Lower leg skin (tissue), 4 donors: Measurements from ENCODE around the gene PTPRQ. TPM values are rescaled to one million over a fixed set of nuclear protein-coding genes. Genes with fewer than 3 reads are reported as not detected.

Experiments
- DNase-seq, 2 donors: peaks; one replicate each; pipeline ENCODE4 v3.0.0-alpha.2; 2019; ENCODE audit warnings: low spot score in 2 of 2
- H3K4me3 ChIP-seq: fragments of 200-600 bp; sonication (generic); 2 replicates; pipeline ENCODE4 v1.5.1; 2017; ENCODE audit warnings: mild to moderate bottlenecking, low read depth; ENCODE audit not compliant: poor library complexity, severe bottlenecking
- POLR2A ChIP-seq, 2 donors: fragments of 450-650 bp; IDR thresholded peaks; one replicate each; pipeline ENCODE4 v1.6.1; 2016 to 2017; ENCODE audit warnings: antibody characterized with exemption in 2 of 2, mild to moderate bottlenecking in 1 of 2, moderate library complexity in 1 of 2
- WGBS, 2 donors: methylation state at CpG; one replicate each; pipeline ENCODE4 v1.1.5; 2018; 5-methylcytosine and 5-hydroxymethylcytosine counted together
- intact Hi-C: fragments of 100-400 bp; cut with DNase I; formaldehyde crosslinking; loops from one replicate; pipeline ENCODE4 v1.15.0; 2023; ENCODE audit warnings: low total_unique reads
- total RNA-seq, 4 donors: library from RNA; depleted of rRNA; stranded (reverse); fragments of >200 nt; gene quantifications; one replicate each; pipeline ENCODE4 v1.1.0, GENCODE V29; 2016
- TF ChIP-seq, protein P1 (sequence below), 3 donors: fragments of 450-650 bp; IDR thresholded peaks; one replicate each; pipeline ENCODE4 v1.5.1; 2016; ENCODE audit warnings: antibody characterized with exemption in 3 of 3, mild to moderate bottlenecking in 3 of 3, moderate library complexity in 2 of 3

PTPRQ gene
- total RNA-seq, 4 donors from 2014 or later, result 0.03 to 0.47 (median 0.08) TPM; not detected in 1

DNA sequence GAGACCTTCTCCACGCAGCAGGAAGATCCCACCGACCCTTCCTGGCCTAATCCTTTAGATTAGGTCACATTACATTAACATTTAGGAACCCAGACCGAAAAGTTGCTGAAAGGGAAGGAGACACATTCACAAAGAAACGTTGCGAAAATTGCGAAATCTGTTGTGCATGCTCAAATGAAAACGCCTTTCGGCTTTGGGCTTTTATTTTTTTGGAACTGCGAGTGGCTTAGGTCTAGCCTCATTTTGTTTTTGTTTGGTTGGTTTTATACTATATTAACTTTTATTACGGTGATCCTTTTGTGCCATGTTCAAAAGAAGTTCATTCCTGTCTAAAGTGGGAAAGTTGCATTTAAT is 264.9 kb downstream of the PTPRQ start:
- H3K4me3 ChIP-seq, result no peak overlapping the region
- WGBS, 2 donors, result 68 to 69% methylated on average over 10 of the region's 10 CpGs
- no peak for TF ChIP-seq POLR2A (IDR thresholded peaks at IDR 0.05)
- TF ChIP-seq, protein P1, sequence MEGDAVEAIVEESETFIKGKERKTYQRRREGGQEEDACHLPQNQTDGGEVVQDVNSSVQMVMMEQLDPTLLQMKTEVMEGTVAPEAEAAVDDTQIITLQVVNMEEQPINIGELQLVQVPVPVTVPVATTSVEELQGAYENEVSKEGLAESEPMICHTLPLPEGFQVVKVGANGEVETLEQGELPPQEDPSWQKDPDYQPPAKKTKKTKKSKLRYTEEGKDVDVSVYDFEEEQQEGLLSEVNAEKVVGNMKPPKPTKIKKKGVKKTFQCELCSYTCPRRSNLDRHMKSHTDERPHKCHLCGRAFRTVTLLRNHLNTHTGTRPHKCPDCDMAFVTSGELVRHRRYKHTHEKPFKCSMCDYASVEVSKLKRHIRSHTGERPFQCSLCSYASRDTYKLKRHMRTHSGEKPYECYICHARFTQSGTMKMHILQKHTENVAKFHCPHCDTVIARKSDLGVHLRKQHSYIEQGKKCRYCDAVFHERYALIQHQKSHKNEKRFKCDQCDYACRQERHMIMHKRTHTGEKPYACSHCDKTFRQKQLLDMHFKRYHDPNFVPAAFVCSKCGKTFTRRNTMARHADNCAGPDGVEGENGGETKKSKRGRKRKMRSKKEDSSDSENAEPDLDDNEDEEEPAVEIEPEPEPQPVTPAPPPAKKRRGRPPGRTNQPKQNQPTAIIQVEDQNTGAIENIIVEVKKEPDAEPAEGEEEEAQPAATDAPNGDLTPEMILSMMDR (IDR thresholded peaks at IDR 0.05), result no peak
- DNase-seq, result no peak
- intact Hi-C loops, result no loop called here

DNA sequence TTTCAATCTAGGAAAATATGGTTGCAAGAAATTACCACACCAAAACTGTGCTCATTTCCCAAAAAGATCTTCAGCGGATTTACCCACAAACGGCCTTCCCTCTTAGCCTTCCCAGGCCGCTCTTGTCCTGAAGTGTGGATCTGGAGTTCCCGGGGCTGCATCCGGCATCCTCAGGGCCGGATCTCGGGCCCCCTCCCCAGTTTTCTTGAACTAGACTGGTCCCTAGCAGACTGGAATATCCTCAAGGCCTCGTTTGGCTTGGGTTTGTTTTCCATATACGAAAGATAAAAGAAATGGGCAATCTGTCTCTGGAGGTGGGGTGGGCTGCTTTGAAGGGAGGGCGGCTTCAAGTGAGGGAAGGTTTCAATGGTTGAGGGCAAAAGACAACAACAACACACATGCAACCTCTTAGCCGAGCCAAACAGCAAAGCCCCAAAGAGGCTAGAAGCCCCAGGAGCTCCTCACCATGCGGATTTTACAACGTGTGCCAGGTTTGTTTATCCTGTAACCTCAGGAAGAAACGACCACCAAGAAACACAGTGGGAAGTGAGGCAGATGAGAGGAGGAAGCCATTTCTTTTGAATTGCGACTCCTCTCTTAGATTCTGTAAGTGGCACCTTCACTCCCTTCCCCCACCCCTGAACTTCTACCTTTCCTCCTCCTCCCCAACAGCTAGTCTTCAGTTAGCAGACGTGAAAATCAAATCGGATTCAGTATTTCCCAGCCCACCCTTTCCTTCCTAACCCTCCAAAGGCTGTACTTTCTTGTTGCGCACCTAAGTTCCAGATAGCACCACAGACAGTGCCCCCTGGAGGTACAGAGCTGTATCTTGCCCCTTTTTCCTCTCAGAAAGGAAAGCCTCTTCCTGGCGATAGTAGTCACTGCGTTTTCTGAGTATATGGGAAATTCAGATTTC is 266.0 kb downstream of the PTPRQ start:
- no peak for TF ChIP-seq POLR2A (IDR thresholded peaks at IDR 0.05)
- TF ChIP-seq, protein P1 (IDR thresholded peaks at IDR 0.05), result no peak
- DNase-seq, result no peak
- no peak overlapping the region for H3K4me3 ChIP-seq
- 82 to 85% methylated on average over 20 of the region's 20 CpGs for WGBS, 2 donors
- intact Hi-C loops, result no loop called here

DNA sequence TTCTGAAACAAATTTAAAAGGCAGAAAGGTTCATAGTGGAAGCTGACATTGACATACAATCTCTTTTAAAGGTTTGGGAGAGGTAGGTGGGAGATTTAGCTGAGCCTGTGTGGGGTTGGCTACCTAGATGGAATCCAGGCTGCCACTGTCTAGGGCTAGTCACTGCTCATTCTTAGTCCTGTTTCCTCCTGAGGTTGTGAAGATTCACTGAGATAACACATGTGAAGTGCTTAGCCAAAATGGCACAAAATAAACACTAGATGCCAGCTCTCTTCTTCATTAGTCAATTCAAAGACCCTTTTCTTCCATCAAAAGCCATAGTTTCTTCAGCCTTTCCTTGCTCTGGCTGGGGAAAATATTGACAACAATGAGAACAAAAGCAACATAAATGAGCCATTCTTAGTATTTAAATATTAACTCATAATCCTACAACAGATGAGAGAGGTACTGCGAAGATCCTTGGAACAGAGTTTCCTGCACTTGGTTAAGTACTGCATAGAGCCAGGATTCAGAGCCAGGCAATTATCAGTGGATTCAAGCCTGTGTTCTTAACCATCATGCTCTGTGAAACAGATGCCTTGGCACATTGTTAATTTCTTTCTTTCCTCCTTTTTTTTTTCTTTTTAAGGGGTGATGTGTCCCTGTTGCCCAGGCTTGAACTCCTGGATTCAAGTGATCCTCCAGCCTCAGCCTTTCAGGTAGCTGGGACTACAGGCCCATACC is 266.9 kb downstream of the PTPRQ start:
- no peak for DNase-seq
- TF ChIP-seq, protein P1 (IDR thresholded peaks at IDR 0.05), result no peak
- no peak for TF ChIP-seq POLR2A (IDR thresholded peaks at IDR 0.05)
- 68 to 71% methylated on average over 1 of the region's 1 CpG for whole genome bisulfite sequencing, 2 donors
- intact Hi-C loops, result no loop called here
- no peak overlapping the region for H3K4me3 ChIP-seq

DNA sequence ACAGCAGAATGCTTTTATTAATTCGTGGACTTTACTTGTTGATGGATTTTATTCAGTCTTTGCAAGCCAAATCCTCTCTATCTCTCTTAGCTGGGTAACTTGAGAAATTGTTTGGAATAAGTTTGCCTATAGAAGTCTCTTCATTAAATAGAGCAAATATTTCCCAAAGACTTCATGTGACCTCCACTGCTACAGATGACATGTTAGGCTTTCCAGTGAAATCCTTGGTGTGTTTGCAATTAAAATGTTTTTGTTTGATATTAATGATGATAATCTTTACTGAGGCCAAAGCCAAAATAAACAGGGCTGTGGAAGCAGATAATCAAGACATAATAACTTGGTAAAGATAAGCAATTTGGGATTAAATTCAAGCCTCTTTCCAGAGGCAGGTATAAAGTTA is 267.8 kb downstream of the PTPRQ start:
- H3K4me3 ChIP-seq, result no peak overlapping the region
- TF ChIP-seq POLR2A (IDR thresholded peaks at IDR 0.05), result no peak
- TF ChIP-seq, protein P1 (IDR thresholded peaks at IDR 0.05), result no peak
- DNase-seq, result no peak
- intact Hi-C loops, result no loop called here
- 69 to 74% methylated on average over 1 of the region's 1 CpG for WGBS, 2 donors

DNA sequence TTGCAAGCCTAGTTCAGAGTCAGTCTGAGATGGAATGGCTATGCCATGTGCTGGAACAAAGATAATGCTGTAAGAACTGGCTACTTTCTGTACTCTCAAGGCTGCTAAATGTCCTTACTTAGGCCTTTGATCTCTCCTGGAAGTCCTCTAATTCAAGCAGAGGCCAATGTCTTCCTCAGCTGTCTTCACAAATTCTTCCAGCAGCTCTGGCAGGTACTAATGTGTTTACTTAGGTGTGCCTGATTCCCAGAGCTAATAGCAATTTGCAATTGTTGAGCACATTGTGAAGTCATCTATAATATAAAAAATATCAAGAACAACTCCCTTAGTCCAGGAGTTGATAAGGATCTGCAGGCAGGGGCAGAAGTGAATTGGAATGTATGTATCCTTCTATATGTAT is 268.8 kb downstream of the PTPRQ start:
- intact Hi-C loops, result no loop called here
- no peak for TF ChIP-seq POLR2A (IDR thresholded peaks at IDR 0.05)
- TF ChIP-seq, protein P1 (IDR thresholded peaks at IDR 0.05), result no peak
- no peak overlapping the region for H3K4me3 ChIP-seq
- no peak for DNase-seq
